ENCODE measurements around the gene MINDY2.
"Not testable (repeated sequence)": the region's sequence is repeated elsewhere in the genome, so short reads cannot be mapped to it uniquely, and the experiment has no call there.

The MINDY2 gene

GRCh38 chr15:58777107-58777506 is 6.0 kb downstream of the MINDY2 start:
- TF ChIP-seq FOXP2 (optimal IDR thresholded peaks at IDR 0.05; ENCODE audit: control extremely low read depth, extremely low read length, insufficient read depth): no peak
- no peak for TF ChIP-seq EZH2 (IDR thresholded peaks at IDR 0.05)
- TF ChIP-seq POLR2AphosphoS5 (IDR thresholded peaks at IDR 0.05; ENCODE audit: borderline replicate concordance, low read depth, low read length): no peak
- no peak overlapping the region for H3K27ac ChIP-seq
- H3K9ac ChIP-seq (ENCODE audit: insufficient read length): no peak overlapping the region
- DNase-seq (ENCODE audit: low read depth, low spot score): no peak
- H3K36me3 ChIP-seq (ENCODE audit: insufficient read depth, low read length): no peaks in the 10 kb centered on the region
- no peak overlapping the region for H3K4me3 ChIP-seq
- H3K9me3 ChIP-seq (ENCODE audit: low read depth, low read length): no peaks in the 10 kb centered on the region

GRCh38 chr15:58779554-58779953 is 8.5 kb downstream of the MINDY2 start:
- H3K9ac ChIP-seq (ENCODE audit: insufficient read length): no peak overlapping the region
- H3K36me3 ChIP-seq (ENCODE audit: insufficient read depth, low read length): no peaks in the 10 kb centered on the region
- no peak overlapping the region for H3K27ac ChIP-seq
- no peaks in the 10 kb centered on the region for H3K9me3 ChIP-seq (ENCODE audit: low read depth, low read length)
- DNase-seq (ENCODE audit: low read depth, low spot score): no peak
- TF ChIP-seq EZH2 (IDR thresholded peaks at IDR 0.05) (no peak), FOXP2 (optimal IDR thresholded peaks at IDR 0.05; ENCODE audit: control extremely low read depth, extremely low read length, insufficient read depth) (no peak), POLR2AphosphoS5 (IDR thresholded peaks at IDR 0.05; ENCODE audit: borderline replicate concordance, low read depth, low read length) (no peak)
- H3K4me3 ChIP-seq: no peak overlapping the region

- DNase-seq (ENCODE audit: low read depth, low spot score): no peak
- Histone ChIP-seq H3K36me3 (ENCODE audit: insufficient read depth, low read length) (no peaks in the 10 kb centered on the region), H3K4me3 (no peak overlapping the region), H3K9me3 (ENCODE audit: low read depth, low read length) (no peaks in the 10 kb centered on the region), H3K27ac (no peak overlapping the region), H3K9ac (ENCODE audit: insufficient read length) (no peak overlapping the region)
- TF ChIP-seq POLR2AphosphoS5 (IDR thresholded peaks at IDR 0.05; ENCODE audit: borderline replicate concordance, low read depth, low read length) (no peak), EZH2 (IDR thresholded peaks at IDR 0.05) (no peak), FOXP2 (optimal IDR thresholded peaks at IDR 0.05; ENCODE audit: control extremely low read depth, extremely low read length, insufficient read depth) (no peak)
Observed at GRCh38 chr15:58785355-58785754, 14.3 kb downstream of the MINDY2 start.

- Histone ChIP-seq H3K4me3 (no peak overlapping the region), H3K9me3 (ENCODE audit: low read depth, low read length) (no peaks in the 10 kb centered on the region), H3K36me3 (ENCODE audit: insufficient read depth, low read length) (no peaks in the 10 kb centered on the region), H3K9ac (ENCODE audit: insufficient read length) (no peak overlapping the region), H3K27ac (no peak overlapping the region)
- no peak for DNase-seq (ENCODE audit: low read depth, low spot score)
- TF ChIP-seq FOXP2 (optimal IDR thresholded peaks at IDR 0.05; ENCODE audit: control extremely low read depth, extremely low read length, insufficient read depth) (no peak), POLR2AphosphoS5 (IDR thresholded peaks at IDR 0.05; ENCODE audit: borderline replicate concordance, low read depth, low read length) (no peak), EZH2 (IDR thresholded peaks at IDR 0.05) (no peak)
Observed at GRCh38 chr15:58788056-58788710, 17.1 kb downstream of the MINDY2 start.

GRCh38 chr15:58793862-58794261 is 22.8 kb downstream of the MINDY2 start:
- no peak overlapping the region for H3K9ac ChIP-seq (ENCODE audit: insufficient read length)
- TF ChIP-seq POLR2AphosphoS5 (IDR thresholded peaks at IDR 0.05; ENCODE audit: borderline replicate concordance, low read depth, low read length) (no peak), FOXP2 (optimal IDR thresholded peaks at IDR 0.05; ENCODE audit: control extremely low read depth, extremely low read length, insufficient read depth) (no peak), EZH2 (IDR thresholded peaks at IDR 0.05) (no peak)
- H3K27ac ChIP-seq: no peak overlapping the region
- H3K4me3 ChIP-seq: no peak overlapping the region
- no peaks in the 10 kb centered on the region for H3K36me3 ChIP-seq (ENCODE audit: insufficient read depth, low read length)
- H3K9me3 ChIP-seq (ENCODE audit: low read depth, low read length): no peaks in the 10 kb centered on the region
- no peak for DNase-seq (ENCODE audit: low read depth, low spot score)

- DNase-seq (ENCODE audit: low read depth, low spot score): no peak
- TF ChIP-seq POLR2AphosphoS5 (IDR thresholded peaks at IDR 0.05; ENCODE audit: borderline replicate concordance, low read depth, low read length) (no peak), EZH2 (IDR thresholded peaks at IDR 0.05) (no peak), FOXP2 (optimal IDR thresholded peaks at IDR 0.05; ENCODE audit: control extremely low read depth, extremely low read length, insufficient read depth) (no peak)
- H3K27ac ChIP-seq: no peak overlapping the region
- no peaks in the 10 kb centered on the region for H3K36me3 ChIP-seq (ENCODE audit: insufficient read depth, low read length)
- no peaks in the 10 kb centered on the region for H3K9me3 ChIP-seq (ENCODE audit: low read depth, low read length)
- no peak overlapping the region for H3K9ac ChIP-seq (ENCODE audit: insufficient read length)
- H3K4me3 ChIP-seq: no peak overlapping the region
Observed at GRCh38 chr15:58795825-58796224, 24.7 kb downstream of the MINDY2 start.

GRCh38 chr15:58797505-58797904 is 26.4 kb downstream of the MINDY2 start:
- Histone ChIP-seq H3K27ac (no peak overlapping the region), H3K4me3 (no peak overlapping the region), H3K9ac (ENCODE audit: insufficient read length) (no peak overlapping the region), H3K36me3 (ENCODE audit: insufficient read depth, low read length) (no peaks in the 10 kb centered on the region), H3K9me3 (ENCODE audit: low read depth, low read length) (no peaks in the 10 kb centered on the region)
- no peak for TF ChIP-seq POLR2AphosphoS5 (IDR thresholded peaks at IDR 0.05; ENCODE audit: borderline replicate concordance, low read depth, low read length)
- no peak for TF ChIP-seq EZH2 (IDR thresholded peaks at IDR 0.05)
- TF ChIP-seq FOXP2 (optimal IDR thresholded peaks at IDR 0.05; ENCODE audit: control extremely low read depth, extremely low read length, insufficient read depth): no peak
- DNase-seq (ENCODE audit: low read depth, low spot score): no peak

- TF ChIP-seq EZH2 (IDR thresholded peaks at IDR 0.05) (no peak), POLR2AphosphoS5 (IDR thresholded peaks at IDR 0.05; ENCODE audit: borderline replicate concordance, low read depth, low read length) (no peak), FOXP2 (optimal IDR thresholded peaks at IDR 0.05; ENCODE audit: control extremely low read depth, extremely low read length, insufficient read depth) (no peak)
- Histone ChIP-seq H3K27ac (no peak overlapping the region), H3K9me3 (ENCODE audit: low read depth, low read length) (no peaks in the 10 kb centered on the region), H3K4me3 (no peak overlapping the region), H3K9ac (ENCODE audit: insufficient read length) (no peak overlapping the region), H3K36me3 (ENCODE audit: insufficient read depth, low read length) (no peaks in the 10 kb centered on the region)
- no peak for DNase-seq (ENCODE audit: low read depth, low spot score)
Observed at GRCh38 chr15:58805095-58805494, 34.0 kb downstream of the MINDY2 start.

GRCh38 chr15:58823267-58823666 is 52.2 kb downstream of the MINDY2 start:
- H3K4me3 ChIP-seq; H3K36me3 ChIP-seq (ENCODE audit: insufficient read depth, low read length); DNase-seq (ENCODE audit: low read depth, low spot score); H3K27ac ChIP-seq; H3K9me3 ChIP-seq (ENCODE audit: low read depth, low read length); H3K9ac ChIP-seq (ENCODE audit: insufficient read length): not testable (repeated sequence)
